HG03571 (cell line): Measurements from ENCODE around the gene S100B.
"Not testable (repeated sequence)": the region's sequence is repeated elsewhere in the genome, so short reads cannot be mapped to it uniquely, and the experiment has no call there.

Source experiments
- ATAC-seq: cut with Tn5 transposase; IDR thresholded peaks from one replicate; pipeline ENCODE4 v1.9.1; 2021; ENCODE audit not compliant: unreplicated experiment

The S100B gene

GRCh38 chr21:46604329-46604974, 430 bp downstream of the S100B start:
- no peak for ATAC-seq

- no peak for ATAC-seq
These were observed 1.7 kb downstream of the S100B start for GRCh38 chr21:46603228-46603627.

DNA sequence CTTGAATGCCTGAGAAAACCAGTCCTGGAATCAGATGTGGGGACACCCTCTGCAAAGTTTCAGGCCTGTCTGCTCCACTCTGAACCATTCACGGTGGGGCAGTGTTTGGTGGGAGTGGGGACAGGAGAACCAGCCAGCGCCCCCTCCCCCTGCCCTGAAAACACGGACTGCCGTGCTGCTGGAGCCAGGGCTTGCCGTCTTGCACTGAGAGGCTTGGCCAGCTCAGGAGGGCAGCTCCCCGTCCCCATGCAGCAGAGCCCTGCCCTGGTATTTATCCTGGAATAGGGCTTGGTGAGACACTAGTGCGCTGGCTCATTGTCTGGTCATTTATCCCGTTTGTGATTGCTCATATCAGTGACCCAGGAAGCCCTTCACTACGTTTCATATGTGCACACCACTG, 3.9 kb downstream of the S100B start:
- no peak for ATAC-seq

DNA sequence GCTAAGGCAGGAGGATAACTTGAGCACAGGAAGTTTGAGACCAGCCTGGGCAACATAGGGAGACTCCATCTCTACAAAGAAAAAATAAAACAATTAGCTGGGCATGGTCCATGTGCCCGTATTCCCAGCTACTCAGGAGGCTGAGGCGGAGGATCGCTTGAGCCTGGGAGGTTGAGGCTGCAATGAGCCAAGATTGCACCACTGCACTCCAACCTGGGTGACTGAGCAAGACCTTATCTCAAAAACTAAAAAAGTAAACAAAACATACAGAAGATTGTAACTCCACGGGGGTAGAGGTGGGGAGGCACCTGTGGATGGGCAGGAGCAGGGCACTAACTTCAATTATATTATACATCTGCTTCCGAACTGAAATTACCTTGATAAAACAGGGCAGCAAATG, 4.6 kb downstream of the S100B start:
- no peak for ATAC-seq

- ATAC-seq = no peak
These were observed 6.0 kb downstream of the S100B start for GRCh38 chr21:46598581-46599572.

DNA sequence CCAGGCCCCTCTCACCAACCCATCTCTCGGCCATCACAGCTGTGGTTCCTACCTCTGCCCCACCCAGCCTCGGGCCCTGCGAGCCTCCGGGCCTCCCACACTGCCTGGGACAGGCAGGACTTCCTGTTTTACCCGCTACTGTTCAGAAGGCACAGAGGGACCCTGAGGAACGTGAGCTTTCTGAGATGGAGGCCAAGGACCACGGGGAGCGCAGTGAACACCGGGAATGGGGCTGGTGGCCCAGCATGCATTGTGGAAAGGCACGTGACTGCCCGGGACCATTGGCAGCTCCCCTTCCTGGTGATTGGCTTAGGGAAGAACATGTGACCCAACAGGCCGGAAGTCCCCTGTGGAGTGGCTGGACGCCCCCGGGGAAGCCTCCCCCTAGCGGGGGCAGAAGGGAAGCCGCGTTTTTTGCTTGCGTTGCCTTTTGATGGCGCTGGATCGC, 7.0 kb downstream of the S100B start:
- ATAC-seq = no peak

DNA sequence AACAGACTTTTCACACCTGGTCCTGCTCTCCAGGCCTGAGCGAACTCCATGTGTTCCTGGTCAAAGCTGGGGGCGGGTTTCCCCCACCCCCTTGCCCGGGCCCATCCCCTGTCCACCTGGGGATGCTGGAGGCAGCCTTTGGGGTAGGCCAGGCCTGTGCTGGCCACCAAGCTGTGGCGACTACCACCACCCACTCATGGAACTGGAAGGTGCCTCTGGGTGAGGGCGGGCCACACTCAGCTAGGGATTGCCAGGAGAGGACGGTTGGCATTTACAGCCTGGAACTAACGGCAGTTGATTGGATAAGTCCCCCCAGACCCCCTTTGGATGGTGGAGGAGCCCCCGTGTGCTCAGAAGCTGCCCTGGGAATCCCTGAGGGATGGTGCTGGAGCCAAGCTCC, 7.9 kb downstream of the S100B start:
- ATAC-seq = no peak

- ATAC-seq = no peak
These were observed 8.7 kb downstream of the S100B start for GRCh38 chr21:46596201-46596600.

GRCh38 chr21:46594276-46594675, 10.6 kb downstream of the S100B start:
- ATAC-seq = no peak

GRCh38 chr21:46585191-46585953, 19.5 kb downstream of the S100B start:
- no peak for ATAC-seq

GRCh38 chr21:46581780-46582307, 23.0 kb downstream of the S100B start:
- no peak for ATAC-seq

- not testable (repeated sequence) for ATAC-seq
These were observed 25.5 kb downstream of the S100B start for GRCh38 chr21:46579394-46579793.

GRCh38 chr21:46577786-46578185, 27.1 kb downstream of the S100B start:
- not testable (repeated sequence) for ATAC-seq

DNA sequence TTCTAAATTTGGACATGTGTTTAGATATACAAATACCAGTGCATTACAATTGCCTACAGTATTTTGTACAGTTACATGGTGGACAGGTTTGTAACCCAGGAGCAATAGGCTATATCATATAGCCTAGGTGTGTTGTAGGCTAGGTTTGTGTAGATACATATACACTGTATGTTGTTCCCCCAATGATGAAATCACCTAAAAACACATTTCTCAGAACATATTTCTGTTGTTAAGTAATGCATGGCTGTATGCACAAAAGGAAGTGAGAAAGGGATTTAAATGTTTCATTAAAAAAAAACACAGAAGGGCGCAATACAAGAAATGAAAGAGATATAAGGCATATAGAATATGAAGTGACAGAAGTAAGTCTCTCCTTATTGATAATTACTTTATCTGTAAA, 32.0 kb downstream of the S100B start:
- no peak for ATAC-seq

- no peak for ATAC-seq
These were observed 34.3 kb downstream of the S100B start for GRCh38 chr21:46570631-46571030.

GRCh38 chr21:46570119-46570518, 34.8 kb downstream of the S100B start:
- no peak for ATAC-seq

GRCh38 chr21:46569081-46569480, 35.8 kb downstream of the S100B start:
- ATAC-seq = no peak

DNA sequence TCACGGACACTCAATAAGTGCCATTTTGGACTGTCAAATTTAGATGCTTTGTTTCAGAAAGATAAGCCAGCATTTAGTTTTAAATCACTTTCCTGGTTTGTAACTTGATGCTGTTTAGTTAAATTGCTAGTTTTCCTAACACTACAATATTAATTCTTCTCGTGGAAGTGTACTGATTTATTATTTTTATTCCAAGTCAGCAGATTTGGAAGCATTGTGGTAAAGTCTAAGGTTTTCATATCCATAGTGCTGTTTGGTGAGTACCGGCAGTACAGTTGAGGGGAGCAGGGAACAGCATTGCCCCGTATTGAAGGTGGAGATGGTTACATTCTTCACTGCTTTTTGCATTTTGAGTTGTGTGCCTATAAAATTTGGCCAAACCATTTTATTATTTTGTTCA, 36.3 kb downstream of the S100B start:
- no peak for ATAC-seq

DNA sequence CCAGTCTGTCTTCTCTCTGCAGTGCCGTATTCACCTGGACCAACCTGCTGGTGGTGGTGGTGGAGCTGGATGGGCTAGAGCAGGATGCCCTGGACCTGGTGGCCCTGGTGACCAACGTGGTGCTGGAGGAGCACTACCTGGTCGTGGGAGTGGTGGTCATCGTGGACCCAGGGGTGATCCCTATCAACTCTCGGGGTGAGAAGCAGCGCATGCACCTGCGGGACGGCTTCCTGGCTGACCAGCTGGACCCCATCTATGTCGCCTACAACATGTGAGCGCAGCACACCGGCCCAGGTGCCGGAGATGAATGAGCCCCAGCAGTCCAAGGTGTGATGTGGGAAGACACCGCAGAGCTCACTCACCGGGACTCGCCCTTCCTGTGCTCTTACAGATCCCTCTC, 37.5 kb downstream of the S100B start:
- ATAC-seq = no peak

GRCh38 chr21:46564391-46564790, 40.5 kb downstream of the S100B start:
- ATAC-seq = no peak

- ATAC-seq = no peak
These were observed 41.8 kb downstream of the S100B start for GRCh38 chr21:46562964-46563607.
